Iris pigment epithelial cell (primary cell): ENCODE results near the gene HES5.

ENCODE experiments used
- DNase-seq: peaks from one replicate; pipeline ENCODE4 v3.0.0-alpha.2; 2011; ENCODE audit warnings: low read depth

HES5 gene

GRCh38 chr1:2530513-2531361 is 674 bp upstream of the HES5 start:
- DNase-seq, result no peak

DNA sequence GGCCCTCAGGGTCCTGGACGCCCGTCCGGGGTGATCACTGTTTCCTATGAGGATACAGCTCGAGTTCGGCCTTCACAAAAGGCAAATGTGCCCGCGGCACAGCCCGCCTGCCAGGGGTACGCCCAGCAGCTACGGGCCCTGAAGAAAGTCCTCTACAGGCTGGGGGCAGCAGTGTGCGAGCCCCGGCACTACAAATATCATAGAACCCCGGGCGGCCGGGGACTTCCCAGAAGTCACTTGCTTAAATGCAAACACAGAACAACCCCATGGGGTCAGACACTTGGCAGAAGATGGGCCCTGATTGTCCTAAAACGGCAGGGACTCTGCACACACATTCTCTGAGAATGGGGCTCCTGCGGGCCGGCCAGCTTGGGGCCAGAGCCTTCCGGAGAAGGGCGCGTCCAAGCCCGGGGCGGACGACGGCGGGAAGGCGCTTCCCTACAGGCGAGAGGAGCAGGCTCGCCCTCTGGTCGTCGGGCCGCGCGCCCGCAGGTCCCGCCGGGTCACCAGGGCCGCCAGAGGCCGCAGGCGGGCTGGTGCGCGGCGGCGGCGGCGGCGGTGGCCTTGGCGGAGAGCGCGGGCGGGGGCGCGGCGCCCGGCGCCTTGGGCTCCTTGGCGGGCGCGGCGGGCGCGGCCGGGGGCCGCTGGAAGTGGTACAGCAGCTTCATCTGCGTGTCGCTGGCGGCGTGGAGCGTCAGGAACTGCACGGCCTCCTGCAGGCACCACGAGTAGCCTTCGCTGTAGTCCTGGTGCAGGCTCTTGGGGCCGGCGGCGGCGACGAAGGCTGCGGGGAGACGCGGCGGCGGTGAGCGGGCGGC is 888 bp downstream of the HES5 start:
- no peak for DNase-seq

- no peak for DNase-seq
Measured at GRCh38 chr1:2528611-2528965, 1.5 kb downstream of the HES5 start.

DNA sequence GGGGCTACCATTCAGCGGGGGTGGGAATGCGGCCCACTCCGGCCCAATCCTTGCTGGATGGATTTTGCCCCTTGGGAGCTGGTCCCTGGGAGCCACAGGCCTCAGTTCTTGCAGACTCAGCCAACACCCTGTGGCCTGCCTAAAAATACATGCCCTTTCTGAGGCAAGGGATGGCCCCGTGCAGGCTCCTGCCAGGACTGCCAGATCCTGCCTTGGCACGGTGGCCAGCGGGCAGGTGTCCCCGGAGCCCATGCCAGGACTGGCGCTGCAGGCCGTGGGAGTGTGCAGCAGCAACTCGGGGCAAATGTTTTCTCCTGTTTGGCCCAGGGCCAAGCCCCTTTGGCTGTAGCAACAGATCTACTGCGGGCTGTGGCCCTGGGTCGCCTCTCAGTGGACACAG is 2.0 kb downstream of the HES5 start:
- no peak for DNase-seq

- DNase-seq, result no peak
Measured at GRCh38 chr1:2527556-2527860, 2.6 kb downstream of the HES5 start.

DNA sequence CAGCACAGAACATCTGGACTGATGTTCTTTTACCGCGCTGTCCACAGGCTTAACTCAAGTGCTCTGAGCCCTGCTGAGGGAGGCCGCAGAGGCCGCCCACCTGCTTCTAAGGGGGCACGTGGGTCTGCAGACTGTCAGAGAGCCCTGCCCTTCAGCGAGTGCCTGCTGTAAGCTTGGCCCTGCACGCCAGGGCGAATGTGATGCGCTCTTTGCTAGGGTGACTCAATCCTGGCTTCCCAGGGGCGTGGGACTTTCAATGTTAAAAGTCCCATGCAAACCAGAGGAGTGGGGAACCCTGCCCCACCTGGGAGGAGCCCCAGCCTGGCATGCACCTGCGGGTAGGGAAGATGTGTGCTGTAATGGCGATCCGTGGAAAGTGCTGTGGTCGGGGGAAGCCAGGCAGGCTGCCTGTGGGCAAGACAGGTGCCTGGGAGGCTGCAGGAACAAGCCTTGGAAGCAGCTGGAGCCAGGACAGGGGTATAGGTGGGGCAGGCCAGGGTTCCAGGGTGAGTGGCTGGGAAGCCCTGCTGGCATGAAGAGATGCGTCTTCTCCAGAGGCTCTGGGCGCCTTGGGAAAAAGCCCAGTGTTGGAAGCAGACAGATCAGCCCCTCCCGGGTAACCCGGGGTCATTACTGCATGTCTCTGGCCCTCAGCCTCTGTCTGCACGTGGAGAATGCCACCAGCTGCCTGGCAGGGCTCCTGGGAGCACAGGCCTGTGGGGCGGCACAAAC is 3.1 kb downstream of the HES5 start:
- peak; percentile 37 for DNase-seq

DNA sequence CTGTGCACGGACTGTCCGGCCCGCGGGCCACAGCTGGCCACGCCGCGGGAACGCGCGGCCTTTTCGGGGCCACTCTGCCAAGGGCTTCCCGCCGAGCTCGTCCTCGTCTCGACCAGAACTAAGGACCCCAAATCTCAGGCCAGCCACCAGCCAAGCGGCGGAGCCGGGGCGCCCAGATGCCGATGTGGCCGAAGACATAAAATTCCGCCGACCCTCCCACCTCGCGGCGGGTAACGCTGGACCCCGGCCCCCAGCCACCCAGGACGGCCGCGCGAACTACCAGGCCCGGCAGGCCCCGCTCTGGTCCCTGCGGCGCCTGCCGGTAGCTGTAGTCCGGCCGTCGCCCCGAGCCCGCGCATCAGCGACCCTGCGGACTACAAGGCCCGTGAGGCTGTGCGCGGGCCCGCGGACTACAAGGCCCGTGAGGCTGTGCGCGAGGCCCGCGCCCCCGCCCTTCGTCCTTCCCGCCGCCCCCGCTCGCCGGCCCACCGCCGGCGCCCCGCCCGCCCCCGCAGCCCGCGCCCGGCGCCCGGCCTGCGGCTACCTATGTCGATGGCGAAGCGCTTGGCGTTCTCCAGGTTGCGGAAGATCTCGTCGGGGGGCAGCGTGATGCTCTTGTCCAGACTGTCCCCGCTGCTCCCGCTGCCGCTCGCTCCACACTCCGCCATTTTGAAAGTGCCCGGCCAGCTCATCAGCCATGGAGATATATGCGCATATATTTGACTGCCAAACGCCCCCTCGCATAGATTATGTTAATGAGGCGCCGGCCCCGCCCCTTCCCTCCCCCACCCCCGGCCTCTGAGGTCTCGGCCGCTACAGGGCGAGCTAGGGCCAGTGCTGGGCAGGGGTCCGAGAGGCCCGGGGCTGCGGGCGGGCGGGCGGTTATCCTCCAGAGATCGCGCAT is 3.9 kb downstream of the HES5 start, which contains the start of gene PANK4:
PANK4 (minus strand) TSS at position 677 of the 904 bp plus-strand sequence; CDS start at position 668, 9 bp downstream.
- peak; percentile 98 for DNase-seq

DNA sequence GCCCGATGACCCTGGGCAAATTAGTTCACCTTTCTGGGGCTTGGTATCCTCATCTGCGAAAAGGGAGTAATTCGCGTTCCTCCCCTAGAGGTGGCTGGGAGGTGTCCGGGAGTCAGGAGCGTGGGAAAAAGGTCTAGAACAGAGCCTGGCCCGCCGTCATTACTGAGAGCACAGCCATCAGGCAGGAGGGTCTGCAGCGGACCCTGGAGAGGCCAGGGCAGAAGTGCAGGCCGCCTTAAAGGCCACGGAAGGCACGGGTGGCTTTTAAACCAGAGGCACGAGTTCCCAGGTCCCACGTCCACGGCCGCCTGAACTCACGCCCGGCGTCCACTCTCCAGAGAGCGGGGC is 4.5 kb downstream of the HES5 start:
- DNase-seq, result no peak

GRCh38 chr1:2523891-2524609 is 6.0 kb downstream of the HES5 start:
- no peak for DNase-seq

GRCh38 chr1:2523191-2523890 is 6.7 kb downstream of the HES5 start:
- peak; percentile 50 for DNase-seq

- DNase-seq, result no peak
Measured at GRCh38 chr1:2522230-2522629, 7.8 kb downstream of the HES5 start.

GRCh38 chr1:2520806-2521205 is 9.3 kb downstream of the HES5 start:
- no peak for DNase-seq

DNA sequence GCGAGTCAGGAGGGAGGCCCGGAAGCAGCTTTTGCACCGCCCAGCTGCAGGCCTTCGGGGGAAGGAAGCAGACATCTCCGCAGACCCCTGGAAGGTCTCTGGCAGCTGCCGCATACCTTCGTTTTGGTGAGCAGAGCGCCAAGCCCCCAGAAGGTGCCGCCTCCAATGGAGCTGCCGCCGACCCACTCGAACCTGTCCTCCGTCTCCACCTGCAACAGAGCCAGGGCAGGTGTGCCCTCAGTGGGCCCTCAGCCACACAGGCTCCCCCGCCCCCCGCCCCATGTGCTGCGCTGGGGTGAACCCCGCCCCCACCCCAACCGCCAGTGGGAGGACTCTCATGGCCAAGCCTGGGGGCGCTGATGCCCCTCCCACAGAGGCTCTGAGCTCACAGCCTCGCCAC is 9.9 kb downstream of the HES5 start:
- DNase-seq, result no peak

DNA sequence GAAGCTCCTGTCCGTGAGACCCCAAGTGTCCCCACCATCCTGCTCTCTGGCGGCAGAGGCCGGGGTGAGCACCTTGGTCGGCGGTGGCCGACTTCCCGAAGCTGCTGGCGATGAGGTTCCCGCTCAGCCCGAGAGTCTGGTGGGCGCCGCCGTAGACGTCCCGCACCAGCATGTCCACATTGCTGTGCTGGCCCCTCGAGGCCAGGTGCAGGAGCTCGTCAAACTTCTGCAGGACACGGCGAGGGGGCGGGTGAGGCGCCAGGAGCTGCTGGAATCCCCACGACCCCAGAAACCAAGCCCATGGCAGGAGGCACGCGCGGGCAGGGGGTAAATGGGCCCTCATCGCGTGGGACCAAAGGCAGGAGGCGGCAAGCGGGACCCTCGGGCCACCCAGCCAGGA is 10.3 kb downstream of the HES5 start:
- DNase-seq, result no peak

DNA sequence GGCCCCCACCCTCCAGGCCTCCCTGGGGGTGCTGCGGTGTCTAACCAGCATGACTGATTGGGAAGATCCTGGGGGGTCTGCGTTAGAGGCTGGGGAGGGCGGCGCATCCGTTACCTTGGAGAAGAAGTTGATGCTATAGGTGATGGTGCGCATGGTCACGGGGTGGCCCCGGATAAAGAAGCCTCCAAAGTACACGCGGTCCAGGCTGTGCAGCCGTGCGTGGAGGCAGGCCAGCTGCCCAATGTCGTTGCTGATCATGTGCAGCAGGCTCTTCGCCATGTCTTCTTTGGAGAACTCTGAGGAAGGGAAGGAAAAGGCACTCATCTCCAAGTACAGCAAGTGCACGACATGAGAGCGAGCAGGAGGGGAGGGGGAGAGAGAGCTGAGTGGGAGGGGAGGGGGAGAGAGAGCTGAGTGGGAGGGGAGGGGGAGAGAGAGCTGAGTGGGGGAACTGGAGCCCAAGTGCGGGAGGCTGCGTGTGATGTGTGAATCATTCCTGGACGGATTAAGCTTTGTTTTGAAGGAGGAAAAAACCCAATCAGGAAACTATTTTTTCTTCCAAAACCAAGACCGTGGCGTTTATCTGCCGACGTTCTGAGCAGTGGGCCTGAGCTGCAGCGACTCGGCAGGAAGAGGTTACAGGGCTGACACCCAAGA is 10.9 kb downstream of the HES5 start:
- DNase-seq, result no peak

GRCh38 chr1:2518528-2518927 is 11.5 kb downstream of the HES5 start:
- DNase-seq, result no peak

GRCh38 chr1:2517966-2518365 is 12.1 kb downstream of the HES5 start:
- no peak for DNase-seq

DNA sequence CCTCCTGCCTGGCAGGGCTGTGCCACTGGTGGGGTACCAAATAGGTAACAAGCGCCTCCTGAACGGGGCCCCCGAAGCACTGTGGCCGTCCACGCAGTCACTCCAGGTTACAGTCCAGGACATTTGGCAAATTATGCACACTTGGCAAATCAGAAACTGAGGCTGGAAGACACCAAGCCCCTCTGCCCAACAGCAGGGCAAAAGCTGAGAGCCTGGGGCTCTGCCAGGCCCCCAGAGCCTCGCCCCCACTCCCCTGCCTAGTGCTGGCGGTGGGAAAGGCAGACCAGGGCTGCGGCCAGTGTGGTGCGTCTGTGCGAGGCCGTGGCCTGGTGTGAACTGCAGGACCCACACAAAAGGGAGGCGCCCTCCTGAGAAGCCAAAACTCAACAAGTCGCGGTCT is 13.1 kb downstream of the HES5 start:
- DNase-seq, result no peak

- no peak for DNase-seq
Measured at GRCh38 chr1:2516124-2516523, 13.9 kb downstream of the HES5 start.

DNA sequence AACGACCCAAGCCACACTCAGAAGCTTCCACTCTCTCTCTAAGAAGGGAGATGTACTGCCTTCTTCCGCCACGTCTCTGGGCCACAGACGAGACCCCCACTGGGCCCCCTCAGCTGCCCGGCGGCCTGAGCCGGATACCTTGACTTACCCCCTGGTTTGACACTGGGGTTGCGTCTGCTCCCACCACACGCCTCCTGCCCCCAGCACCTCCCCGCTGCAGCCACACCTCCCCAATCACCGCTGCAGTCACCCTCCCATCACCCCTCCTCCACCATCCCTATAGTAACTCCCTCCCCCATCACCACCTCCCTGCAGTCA is 14.3 kb downstream of the HES5 start:
- DNase-seq, result no peak
